Measurements from ENCODE around the gene BEST2.
A peak's percentile ranks its signal among the peaks of the same experiment; 100 is the strongest.
"Not testable (repeated sequence)": the region's sequence is repeated elsewhere in the genome, so short reads cannot be mapped to it uniquely, and the experiment has no call there.

The BEST2 gene

DNA sequence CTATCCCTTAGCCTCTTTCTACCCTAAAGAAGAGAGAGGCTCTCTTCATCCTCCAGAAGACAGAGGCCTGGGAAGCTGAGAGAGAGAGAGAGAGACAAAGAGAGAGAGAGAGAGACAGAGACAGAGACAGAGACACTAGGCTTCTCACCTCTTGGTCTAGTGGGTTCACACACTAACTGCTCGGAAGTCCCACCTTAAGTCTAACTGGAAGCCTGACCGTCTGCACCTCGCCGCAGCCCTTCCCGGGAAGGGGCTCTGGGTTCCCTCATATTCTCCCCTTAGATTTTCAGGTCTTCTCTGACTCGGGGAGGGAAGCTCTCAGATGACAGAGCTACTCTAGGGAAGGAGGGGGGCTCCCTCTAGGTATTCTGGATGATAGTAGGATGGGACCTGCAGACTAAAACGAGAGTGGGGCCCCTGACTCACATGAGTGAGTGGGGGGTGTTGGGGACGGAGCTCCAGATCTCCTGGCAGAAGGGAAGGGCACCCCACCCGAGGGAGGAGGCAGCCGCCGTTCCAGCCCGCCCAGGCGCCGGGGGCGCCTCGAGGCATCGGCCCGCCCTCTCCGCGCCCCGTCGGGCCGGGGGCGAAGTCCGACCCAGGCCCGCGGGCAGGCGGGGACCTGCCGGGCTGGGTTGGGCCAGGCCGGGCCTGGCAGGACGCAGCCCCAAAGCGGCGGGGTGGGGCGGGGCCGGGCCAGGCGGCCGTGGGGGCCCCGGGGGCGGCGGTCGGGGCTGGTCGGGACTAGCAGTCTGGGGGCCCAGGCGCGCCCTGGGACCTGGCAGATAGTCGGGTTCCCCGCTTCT is 37.7 kb downstream of the BEST2 start:
- DNase-seq = no peak

DNA sequence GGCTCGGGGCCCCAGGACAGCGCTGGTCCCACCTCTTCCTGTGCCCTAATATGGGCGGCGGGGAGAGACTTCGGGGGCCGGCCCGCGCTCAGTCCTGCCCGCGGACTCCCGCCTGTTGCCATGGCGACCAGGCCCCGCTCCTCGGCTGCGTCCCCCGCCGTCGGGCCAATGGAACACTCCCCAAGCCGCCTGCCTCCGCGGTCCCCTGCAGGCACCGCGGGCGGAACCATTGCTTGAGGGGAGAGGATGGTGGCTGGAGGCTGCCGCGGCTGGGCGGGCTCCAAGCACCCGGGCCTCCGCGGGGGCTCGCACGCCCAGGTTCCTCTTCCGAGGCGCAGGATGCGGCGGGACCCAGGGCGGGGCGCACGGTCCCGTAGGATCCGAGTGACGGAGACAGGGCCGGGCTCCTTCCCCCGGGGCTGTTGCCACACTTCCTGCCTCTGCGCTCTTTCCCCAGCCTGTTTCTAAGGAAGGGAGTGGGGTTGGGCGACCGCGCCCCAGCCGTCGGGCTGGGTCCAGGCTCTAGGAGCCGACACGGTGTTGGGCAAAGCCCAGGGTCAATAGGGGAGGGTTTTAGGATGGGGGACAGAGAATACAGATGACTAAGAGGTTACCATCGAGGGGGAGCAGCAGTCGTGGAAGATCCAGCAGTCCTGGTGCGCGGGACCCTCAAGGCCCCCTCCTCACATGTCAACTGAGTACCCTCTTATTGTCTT is 38.5 kb downstream of the BEST2 start:
- DNase-seq = peak; percentile 97

DNA sequence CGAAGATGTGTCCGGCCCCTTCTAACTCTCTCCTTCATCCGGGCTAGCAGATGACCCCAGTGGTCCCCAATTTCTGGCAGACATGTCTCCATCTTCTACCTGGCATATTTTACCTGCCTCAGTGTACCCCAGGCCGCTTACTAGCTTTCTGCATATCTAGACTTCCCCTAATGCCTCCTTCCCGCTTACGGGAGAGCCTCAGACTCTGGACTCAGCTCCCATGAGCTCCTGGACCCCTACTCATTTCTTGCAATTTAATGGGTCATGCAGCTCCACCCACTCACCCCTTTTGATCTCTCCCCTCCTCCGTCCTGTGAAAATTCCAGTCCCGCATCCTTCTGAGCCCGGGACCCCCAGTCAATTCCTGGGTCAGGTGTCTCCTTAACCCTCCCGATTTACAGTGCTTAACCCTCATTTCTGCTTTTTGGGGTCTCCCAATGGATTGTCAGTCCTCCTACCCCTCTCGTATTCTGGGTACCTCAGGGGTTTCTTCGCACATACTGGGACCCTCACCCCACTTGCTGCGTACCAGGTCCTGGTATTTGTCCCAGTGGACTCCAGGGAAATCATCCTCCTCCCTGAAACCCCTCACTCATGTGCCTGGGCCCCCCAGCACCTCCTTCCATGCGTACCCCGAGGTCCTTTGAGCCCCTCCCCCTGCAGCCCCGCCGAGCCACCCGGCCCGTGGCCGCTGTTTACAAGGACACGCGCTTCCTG is 39.2 kb downstream of the BEST2 start:
- no peak for DNase-seq

DNA sequence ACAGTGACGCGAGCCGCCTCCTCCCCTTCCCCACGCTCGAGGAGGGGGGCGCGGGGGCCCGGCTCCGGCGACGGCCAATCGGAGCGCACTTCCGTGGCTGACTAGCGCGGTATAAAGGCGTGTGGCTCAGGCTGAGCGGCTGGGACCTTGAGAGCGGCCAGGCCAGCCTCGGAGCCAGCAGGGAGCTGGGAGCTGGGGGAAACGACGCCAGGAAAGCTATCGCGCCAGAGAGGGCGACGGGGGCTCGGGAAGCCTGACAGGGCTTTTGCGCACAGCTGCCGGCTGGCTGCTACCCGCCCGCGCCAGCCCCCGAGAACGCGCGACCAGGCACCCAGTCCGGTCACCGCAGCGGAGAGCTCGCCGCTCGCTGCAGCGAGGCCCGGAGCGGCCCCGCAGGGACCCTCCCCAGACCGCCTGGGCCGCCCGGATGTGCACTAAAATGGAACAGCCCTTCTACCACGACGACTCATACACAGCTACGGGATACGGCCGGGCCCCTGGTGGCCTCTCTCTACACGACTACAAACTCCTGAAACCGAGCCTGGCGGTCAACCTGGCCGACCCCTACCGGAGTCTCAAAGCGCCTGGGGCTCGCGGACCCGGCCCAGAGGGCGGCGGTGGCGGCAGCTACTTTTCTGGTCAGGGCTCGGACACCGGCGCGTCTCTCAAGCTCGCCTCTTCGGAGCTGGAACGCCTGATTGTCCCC is 39.9 kb downstream of the BEST2 start, which contains the start of gene JUNB:
TSS of gene JUNB (plus strand) at position 142 of the 706 bp plus-strand sequence. CDS start at position 428, 286 bp downstream.
- peak; percentile 98 for DNase-seq

DNA sequence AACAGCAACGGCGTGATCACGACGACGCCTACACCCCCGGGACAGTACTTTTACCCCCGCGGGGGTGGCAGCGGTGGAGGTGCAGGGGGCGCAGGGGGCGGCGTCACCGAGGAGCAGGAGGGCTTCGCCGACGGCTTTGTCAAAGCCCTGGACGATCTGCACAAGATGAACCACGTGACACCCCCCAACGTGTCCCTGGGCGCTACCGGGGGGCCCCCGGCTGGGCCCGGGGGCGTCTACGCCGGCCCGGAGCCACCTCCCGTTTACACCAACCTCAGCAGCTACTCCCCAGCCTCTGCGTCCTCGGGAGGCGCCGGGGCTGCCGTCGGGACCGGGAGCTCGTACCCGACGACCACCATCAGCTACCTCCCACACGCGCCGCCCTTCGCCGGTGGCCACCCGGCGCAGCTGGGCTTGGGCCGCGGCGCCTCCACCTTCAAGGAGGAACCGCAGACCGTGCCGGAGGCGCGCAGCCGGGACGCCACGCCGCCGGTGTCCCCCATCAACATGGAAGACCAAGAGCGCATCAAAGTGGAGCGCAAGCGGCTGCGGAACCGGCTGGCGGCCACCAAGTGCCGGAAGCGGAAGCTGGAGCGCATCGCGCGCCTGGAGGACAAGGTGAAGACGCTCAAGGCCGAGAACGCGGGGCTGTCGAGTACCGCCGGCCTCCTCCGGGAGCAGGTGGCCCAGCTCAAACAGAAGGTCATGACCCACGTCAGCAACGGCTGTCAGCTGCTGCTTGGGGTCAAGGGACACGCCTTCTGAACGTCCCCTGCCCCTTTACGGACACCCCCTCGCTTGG is 40.7 kb downstream of the BEST2 start:
- DNase-seq = peak; percentile 81

DNA sequence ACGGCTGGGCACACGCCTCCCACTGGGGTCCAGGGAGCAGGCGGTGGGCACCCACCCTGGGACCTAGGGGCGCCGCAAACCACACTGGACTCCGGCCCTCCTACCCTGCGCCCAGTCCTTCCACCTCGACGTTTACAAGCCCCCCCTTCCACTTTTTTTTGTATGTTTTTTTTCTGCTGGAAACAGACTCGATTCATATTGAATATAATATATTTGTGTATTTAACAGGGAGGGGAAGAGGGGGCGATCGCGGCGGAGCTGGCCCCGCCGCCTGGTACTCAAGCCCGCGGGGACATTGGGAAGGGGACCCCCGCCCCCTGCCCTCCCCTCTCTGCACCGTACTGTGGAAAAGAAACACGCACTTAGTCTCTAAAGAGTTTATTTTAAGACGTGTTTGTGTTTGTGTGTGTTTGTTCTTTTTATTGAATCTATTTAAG is 41.3 kb downstream of the BEST2 start:
- DNase-seq = no peak

DNA sequence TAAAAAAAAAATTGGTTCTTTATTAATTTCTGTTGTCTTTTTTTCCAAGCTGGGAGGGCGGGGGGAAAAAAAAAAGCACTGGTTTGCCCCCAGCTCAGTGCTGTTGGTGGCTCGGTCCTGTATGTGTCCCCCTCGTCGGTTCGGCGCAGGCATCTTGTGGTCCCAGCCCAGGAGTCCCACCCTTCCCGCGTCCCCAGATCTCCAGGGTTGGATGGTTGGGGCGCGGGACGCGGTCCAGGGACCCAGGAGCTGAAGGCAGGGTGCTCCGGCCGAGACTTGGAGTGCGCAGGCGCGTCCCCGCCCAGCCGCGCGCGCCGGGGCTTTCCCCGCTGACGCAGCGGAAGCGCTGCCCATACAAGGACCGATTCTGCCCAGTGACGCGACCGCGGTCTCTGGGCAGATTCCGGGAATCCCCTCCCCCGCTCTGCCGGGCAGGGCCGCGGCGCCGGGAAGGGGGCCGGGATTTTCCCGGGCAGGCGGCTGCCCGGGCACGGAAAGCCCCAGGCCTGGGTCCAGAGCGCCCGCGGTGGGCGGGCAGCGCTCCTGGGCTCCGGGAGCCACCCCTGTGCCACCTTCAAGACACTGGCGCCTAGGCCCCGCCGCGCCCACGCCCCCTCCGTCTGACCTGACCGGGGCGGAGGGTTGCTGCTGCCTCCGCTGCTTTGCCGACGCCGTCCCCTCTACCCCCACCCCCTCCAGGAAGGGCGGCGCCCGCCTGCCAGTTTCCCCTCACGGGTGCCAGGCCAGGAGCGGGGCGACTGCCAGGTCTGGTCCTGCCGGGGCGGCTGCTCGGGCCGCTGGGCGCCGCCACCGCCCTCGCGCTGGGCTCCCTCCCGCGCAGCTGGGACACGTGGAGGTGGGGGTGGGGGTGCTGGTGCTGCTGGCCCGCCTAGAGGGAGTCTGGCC is 42.0 kb downstream of the BEST2 start:
- DNase-seq = peak; percentile 96

DNA sequence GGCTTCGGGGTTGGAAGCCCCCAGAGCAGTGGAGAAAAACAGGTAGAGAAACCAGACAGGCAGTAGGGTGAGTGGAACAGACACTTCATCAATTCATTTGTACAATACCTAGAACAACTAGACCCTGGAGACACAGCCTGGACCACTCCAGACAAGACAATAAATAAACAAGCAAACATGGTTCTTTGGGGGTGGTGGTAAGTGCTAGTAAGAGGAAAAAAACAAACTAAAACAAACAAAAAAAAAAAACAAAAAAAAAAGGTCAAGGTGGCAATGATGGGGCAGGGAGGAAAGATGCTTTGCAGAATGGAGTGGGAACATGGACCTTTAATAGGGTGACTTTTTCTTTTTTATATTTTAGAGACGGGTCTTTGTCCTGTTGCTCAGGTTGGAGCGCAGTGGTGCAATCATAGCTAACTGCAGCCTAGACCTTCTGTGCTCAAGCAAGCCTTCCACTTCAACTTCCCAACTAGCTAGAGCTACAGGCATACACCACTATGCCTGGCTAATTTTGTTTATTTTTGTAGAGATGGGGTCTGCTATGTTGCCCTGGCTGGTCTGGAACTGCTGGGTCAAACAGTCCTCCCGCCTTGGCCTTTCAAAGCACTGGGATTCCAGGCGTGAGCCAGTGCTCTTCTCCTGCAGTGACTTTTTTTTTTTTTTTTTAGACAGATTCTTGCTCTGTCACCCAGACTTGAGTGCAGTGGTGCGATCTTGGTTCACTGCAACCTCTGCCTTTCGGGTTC is 42.8 kb downstream of the BEST2 start:
- DNase-seq = no peak

DNA sequence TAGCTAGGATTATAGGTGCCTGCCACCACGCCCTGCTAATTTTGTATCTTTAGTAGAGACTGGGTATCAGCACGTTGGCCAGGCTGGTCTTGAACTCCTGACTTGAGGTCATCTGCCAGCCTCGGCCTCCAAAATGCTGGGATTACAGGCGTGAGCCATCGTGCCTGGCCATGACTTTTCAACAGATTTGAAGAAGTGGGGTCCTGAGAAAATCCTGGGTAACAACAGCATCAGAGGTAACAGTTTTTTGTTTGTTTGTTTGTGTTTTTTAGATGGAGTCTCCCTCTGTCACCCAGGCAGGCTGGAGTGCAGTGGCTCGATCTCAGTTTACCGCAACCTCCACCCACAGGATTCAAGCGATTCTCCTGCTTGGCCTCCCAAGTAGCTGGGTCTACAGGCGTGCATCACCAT is 43.4 kb downstream of the BEST2 start:
- no peak for DNase-seq

DNA sequence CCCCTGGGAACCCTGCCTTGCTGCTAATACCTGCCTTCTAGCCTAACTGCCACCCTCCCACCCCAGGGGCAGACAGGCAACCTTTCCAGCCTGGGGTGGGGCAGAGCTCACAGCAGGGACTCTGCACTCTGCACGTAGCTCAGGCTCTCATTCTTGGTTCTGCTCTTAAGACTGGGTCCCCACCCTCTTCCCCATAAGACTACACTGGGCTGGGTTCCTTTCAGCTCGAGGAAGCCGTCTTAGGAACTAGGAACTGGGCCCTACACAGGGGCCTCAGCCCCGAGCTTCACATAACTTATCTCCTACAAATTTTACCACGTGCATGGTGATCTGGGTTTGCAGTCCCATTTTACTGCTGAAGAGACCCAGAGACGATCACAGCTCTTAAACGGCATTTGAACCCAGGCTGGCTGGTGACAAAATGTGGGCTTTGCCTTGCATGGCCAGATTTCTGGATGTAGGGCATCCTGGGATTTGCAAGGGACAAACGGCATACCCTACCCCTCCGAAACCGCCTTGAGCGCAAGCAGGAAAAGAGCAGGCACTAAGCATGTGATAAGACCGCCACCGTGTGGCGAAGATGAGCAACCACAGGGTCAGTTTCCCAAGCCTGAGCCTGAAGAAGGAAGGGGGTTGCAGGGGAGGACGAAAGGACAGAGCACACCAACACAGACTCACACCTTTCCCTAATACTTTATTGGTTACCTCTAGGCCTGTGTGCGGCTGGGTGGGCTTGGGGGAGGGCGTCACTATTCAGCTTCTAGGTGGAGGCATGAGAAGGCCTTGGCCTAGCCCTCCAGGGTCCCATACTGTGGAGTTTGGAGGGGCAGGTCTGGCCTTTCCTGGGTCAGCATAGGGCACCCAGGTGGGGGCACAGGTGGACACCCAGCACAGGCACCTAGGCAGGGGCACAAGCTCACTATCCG is 44.8 kb downstream of the BEST2 start:
- peak; percentile 83 for DNase-seq

DNA sequence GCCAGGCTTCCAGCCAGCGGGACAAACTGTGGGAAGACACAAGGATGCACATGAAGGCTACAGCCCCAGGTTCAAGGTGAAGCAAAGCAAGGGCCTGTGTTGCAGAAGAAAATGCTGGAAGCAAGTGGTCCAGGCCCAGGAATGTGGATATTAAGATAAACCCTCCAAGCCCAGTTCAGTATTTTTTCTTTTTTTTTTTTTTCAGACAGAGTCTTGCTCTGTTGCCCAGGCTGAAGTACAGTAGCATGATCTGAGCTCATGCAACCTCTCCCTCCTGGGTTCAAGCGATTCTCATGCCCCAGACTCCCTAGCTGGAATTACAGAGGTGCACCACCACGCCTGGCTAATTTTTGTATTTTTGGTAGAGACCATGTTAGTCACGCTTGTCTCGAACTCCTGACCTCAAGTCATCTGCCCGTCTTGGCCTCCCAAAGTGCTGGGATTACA is 45.6 kb downstream of the BEST2 start:
- DNase-seq = no peak

DNA sequence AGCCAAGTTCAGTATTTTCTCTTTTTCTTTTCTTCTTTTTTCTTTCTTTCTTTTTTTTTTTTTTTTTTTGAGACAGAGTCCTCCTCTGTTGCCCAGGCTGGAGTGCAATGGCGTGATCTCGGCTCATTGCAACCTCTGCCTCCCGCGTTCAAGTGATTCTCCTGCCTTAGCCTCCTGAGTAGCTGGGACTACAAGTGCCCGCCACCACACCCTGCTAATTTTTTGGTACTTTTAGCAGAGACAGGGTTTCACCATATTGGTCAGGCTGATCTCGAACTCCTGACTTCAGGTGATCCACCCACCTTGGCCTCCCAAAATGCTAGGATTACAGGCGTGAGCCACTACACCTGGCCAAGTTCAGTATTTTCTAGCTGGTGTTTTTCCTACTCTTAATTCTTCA is 46.0 kb downstream of the BEST2 start:
- DNase-seq = not testable (repeated sequence)

DNA sequence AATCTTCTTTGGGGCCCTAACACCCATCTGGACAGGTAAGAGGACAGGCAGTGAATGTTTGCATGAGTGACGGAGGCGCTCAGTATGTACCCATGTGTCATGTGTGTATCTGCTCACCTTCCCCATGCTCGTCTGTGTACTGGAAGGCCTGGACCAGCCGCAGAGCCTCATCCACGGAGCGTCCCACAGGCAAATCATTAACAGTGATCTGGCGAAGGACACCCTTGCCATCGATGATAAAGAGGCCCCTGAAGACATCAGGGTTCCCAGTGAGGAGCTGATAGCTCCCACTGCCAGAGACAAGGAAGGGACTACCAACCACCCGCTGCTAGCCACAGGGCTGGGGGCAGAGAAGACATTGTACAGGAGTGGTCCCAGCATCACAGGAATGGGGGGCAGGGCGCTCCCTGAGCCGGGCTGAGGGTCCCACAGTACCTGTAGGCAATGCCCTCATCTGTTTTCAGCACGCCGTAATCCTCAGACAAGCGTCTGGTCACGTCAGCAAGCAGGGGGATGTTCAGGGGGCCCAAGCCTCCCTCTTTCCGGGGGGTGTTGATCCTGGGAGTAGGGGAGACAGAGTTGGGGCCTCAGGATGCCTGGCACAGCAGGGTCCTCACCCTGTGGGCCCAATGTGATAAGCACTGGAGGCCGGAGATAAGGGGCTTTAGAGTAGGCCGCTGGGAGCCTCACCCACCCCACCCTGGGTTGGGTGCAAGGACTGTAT is 48.3 kb downstream of the BEST2 start:
- DNase-seq = no peak

DNA sequence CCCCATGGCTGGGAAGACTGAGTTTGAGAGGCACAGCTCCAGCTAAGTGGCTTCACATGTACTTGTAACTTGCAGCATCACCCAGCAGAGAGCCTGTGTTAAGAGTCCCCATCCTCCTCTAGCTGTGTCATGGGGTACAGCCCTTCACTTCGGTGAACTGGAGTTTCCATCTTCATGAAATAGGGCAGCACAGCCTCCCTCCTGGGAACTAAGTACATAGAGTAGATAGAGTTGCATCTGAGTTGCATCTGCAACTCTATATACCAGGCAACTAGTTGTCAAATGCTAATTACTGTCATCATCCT is 48.8 kb downstream of the BEST2 start:
- DNase-seq = no peak

DNA sequence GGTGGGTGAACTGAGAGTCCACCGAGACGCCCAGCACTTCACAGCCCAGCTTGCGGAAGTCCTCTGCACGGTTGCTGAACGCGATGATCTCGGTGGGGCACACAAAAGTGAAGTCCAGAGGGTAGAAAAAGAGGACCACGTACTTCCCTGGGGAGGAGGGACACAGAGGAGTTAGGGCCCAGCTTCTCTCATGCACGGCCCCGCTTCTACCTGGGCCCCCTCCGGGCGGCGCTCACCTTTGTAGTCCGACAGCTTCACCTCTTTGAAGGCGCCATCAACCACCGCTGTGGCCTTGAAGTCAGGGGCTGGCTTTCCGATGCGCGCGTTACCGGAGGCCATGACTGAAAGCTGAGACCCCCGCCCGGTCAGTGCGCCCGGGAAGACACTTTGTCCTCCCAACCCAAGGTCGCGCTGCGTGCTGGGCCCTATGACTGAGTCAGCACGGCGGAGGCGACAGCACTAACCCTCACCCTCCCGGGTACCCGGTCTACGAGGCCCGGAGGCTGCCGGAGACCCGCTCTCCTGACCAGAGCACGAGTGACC is 49.4 kb downstream of the BEST2 start:
- DNase-seq = no peak

DNA sequence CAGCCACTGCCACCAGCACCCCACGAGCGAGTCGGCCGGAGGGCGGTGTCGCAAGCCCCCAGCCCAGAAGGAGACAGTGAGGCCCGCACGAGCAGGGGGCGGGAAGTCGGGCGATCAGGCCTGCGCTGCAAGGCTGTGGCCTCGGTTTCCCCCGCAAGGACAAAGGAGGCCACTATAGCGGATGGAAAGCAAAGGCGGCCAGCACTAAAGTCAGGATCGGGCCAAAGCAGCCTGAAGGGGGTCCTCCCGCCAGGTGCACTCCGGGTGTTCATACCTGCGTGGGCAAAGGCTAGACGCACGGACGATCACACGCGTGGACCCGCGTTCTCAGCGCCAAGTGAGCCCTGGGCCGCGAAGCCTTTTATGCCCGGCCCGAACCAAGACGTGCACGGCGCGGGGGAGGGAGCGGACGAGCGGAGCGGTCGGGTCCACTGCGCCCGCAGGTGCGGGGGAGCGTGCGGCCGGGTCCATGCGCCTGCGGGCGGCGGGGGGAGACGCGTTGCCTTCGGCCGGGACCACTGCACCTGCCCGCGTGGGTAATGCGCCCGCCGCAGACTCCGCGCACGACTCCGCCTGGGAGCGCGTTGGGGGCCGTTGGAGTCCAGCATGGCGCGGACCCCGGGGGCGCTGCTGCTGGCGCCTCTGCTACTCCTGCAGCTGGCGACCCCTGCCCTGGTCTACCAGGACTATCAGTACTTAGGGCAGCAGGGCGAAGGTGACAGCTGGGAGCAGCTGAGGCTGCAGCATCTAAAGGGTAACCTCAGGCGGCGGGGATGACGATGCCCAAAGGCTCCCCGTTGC is 50.1 kb downstream of the BEST2 start, which contains the start of the genes PRDX2 and THSD8:
TSS of gene PRDX2 (minus strand) at position 335 of the 801 bp plus-strand sequence. CDS start 539 bp downstream, outside the sequence.
TSS of gene THSD8 (plus strand) at position 604 of the 801 bp plus-strand sequence. CDS start at position 607, 3 bp downstream.
- DNase-seq = peak; percentile 84
